GM21423 (cell line): ENCODE measurements around the gene PAK5.
"Not testable (repeated sequence)": the region's sequence is repeated elsewhere in the genome, so short reads cannot be mapped to it uniquely, and the experiment has no call there.

Experiments used
- ATAC-seq: cut with Tn5 transposase; IDR thresholded peaks from one replicate; pipeline ENCODE4 v1.9.1; 2021; ENCODE audit warnings: mild to moderate bottlenecking, moderate library complexity; ENCODE audit not compliant: unreplicated experiment

The PAK5 gene

GRCh38 chr20:9686455-9686854 is 152.4 kb downstream of the PAK5 start:
- ATAC-seq, result no peak

GRCh38 chr20:9686001-9686400 is 152.9 kb downstream of the PAK5 start:
- ATAC-seq, result no peak

GRCh38 chr20:9685011-9685410 is 153.9 kb downstream of the PAK5 start:
- ATAC-seq, result no peak

- ATAC-seq, result no peak
Measured at GRCh38 chr20:9677100-9677623, 161.7 kb downstream of the PAK5 start.

DNA sequence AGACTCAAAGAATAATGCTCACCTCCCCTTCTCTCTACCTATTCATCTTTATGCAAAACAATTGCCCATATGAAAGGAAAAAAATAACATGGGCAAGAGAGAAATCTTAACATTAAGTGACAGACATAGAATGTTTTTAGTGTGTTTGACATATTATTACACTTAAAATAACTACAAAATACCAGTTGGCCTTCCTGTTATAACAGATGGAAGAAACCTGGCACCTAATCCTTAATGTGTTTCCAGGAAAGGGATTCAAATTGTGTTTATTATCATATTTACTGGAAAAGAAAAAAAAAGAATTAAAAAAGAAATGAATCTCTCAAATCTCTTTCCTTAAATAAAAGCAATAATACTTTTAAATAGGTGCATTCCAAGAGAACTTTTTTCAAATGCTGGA is 165.9 kb downstream of the PAK5 start:
- ATAC-seq, result no peak

DNA sequence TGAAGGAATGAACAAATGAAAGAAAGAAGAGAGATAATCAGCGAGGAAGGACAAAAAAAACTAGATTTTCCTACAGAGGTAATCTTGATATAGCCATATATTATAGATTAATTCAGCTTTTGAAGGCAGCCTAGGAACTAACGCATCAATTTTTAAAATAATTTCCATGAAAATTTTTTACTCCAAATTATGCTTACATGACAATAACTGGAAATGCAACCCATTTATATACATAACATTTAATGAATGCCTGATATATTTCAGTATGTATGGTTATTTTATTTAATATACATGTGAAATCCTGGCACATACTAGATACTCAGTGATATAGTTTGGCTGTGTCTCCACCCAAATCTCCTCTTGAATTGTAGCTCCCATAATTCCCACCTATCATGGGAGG is 166.8 kb downstream of the PAK5 start:
- ATAC-seq, result no peak

DNA sequence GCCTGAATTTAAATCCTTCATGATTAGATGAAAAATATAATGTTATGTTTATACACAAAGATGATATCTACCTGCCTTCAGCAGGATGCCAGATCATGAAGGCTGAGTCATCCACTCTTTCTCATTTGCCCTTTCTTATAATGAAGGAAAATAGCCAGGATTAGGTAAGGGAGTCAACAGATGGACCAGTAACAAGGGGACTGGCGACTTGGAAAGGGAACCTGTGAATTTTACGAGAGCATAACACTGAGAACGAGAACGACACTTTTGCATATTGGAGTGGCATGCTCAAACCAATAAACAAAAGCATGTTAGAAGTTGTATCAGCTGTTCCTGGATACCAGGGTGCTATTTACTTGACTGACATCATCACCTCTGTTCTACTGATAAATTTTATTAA is 170.5 kb downstream of the PAK5 start:
- ATAC-seq, result no peak

DNA sequence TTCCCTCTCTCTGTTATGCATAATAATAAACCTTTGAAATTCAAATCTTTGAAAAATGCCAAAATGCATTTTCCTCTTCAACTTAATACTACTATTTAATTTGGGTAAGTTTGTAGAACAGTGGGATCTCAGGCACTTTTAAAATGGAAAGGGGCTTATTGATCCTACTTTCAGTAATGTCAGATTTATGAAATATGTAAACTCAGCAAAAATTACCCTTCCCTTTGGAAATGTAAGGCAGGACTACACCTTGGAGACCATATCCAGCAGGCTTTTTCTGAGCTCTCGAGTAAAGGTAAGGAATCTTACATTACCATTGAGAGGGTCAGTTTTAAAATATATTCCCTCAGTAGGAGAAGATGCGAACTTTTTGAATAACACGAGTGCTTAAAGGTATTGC is 175.5 kb downstream of the PAK5 start:
- ATAC-seq, result no peak

DNA sequence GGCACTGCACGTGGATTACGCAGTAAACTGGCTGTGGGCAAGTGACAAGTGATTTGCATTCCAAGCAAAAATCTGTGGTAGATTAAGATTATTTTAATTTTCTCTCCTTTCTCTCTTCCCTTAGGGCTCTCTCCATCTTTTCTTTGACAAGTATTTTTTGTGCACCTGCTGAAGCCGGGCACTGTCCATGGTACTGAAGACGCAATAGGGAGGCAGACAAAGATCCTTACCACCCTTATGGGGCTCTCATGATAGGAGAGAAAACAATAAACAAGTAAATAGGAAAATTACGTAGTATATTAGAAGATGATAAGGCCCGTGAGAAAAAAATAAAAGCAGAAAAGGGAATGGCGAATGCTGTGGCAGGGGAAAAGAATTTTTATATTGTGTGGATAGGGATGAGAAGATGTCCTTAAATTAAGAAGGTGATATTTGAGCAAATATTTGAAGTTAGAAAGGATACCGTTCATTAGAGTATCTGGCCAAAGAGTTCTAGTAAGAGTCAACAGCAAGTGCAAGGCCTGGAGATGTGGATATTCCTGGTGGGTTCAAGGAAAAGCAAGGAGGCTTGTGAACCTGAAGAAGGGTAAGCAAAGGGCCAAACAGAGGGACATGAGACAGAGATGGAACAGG is 178.5 kb downstream of the PAK5 start:
- ATAC-seq, result no peak

DNA sequence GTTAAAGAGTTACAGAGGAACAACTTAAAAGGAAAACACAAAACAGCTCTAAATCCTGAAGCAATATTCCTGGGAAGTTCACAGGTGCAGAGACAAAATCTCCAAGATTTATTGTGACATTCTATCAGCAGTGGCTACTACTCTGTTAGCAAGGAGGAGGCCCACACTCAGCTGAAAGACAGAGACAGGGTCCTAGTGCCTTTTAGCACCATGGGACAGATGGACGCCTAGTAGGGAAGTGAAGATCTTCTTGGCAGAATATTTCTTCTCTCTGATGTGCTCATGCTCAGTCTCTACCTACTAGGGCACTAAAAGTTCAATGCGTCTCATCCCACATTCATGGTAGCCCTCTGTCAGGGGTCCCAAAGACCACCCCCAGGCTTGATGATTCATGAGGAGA is 191.1 kb downstream of the PAK5 start:
- ATAC-seq, result no peak

DNA sequence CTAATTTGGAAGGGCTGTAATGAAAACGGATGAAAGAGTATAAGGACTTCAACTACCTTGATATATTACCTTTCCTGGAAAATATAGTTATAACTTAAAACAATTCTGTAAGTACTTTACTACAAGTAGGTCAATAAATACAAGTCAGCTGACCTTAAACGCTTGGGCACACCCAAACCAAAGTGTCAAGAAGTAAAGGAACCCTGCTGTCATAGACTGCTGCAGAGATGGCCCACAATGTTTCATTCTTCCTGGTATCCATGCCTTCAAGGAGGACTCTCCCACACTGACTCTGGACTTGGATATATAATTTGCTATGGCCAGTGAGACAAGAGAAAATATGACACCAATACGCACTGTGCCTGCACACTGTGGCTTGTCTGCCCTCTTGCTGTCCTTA is 192.5 kb downstream of the PAK5 start:
- ATAC-seq, result no peak

- no peak for ATAC-seq
Measured at GRCh38 chr20:9642882-9643281, 196.0 kb downstream of the PAK5 start.

- not testable (repeated sequence) for ATAC-seq
Measured at GRCh38 chr20:9641499-9642000, 197.3 kb downstream of the PAK5 start.

DNA sequence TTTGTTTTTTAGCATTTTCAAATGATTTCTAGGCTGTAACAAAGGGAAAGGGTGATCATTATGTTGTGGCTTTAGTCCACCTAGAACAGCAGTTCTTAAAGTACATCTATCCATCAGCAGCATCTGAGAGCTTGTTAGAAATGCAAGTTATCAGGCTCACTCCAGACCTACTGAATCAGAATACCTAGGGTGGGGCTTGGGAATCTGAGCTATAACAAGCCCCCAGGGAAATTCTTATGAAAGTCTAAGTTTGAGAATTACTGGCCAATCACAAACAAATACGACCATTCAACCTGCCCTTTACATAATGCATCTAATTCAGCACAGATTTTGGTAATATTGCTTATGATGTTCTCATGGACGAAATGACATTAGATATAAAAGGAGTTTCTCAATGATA is 201.0 kb downstream of the PAK5 start:
- ATAC-seq, result no peak

DNA sequence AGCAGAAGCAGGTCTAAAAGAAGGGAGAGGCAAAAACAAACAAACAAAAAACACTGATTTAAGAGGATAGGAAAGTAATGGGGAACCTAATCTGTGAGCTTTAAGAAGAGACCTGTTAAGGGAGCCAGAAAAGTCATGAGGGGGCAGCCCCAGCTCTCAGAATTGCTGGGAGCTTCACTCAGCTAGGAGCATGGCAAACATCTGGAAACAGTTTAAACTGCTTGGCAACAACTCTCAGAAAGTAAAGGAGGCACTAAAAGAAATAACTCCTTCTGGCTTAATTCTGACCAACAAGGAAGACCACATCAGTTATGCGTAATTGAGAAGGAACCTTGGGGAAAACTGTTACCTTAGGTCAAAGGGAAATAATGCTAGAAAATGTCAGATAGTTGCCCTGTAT is 203.1 kb downstream of the PAK5 start:
- no peak for ATAC-seq

DNA sequence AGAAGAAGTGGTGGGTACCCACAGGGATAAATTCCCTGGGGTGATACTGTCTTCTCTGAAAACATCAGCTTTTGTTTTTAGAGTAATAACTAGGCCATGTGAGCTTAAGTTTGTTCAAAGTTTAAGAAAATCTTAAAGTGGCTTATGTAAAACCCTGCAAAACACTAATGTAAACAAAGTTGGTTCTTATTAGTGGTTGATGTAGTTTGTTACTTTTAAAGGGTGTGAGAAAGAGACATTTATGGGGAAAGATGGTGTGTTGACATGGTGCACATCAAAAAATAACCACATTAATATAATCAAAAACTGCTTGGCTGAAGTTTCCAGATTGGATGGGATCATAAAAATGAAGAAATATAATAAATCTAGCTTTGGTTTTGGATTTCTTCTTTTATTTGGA is 204.5 kb downstream of the PAK5 start:
- no peak for ATAC-seq

- no peak for ATAC-seq
Measured at GRCh38 chr20:9632991-9633390, 205.9 kb downstream of the PAK5 start.

GRCh38 chr20:9632265-9632664 is 206.6 kb downstream of the PAK5 start:
- no peak for ATAC-seq

- ATAC-seq, result no peak
Measured at GRCh38 chr20:9630554-9630953, 208.3 kb downstream of the PAK5 start.

DNA sequence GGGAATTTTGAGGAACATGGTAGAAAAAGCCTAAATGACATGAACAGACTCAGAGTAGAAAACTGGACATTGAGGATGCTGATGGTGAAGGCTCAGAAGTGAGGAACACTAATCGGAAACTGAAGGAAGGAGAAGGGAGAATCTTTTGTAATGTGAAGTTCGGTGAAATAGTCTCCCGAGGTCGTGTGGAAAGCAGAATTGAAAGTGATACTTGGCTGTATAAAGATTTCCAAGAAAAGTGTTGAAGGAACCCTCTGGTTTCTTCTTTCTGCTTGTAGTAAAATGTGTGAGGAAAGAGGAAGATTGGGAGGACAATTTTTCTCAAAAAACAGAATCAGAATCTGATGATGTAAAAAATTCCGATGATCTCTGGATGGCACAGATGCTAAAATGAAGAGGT is 209.0 kb downstream of the PAK5 start:
- no peak for ATAC-seq

DNA sequence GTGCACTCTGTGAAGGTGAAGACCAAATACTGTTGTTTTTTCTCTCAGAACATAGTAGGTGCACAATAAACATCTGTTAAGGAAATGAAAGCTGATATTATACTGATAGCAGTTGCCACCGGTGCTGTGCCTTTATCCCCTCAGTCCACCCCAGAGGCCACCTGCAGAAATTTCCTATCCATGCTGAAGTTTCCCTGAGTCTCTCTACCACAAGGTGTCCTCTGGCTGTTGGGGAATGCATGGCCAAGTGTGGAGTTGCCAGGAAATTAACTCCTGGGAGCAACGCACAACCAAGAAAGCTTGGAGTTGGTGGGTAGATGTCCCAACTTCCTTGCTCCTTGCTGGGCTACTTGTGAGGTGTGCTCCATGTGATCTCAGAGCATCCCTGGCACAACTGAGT is 210.3 kb downstream of the PAK5 start:
- no peak for ATAC-seq

GRCh38 chr20:9628141-9628540 is 210.7 kb downstream of the PAK5 start:
- ATAC-seq, result no peak

GRCh38 chr20:9627219-9627618 is 211.7 kb downstream of the PAK5 start:
- no peak for ATAC-seq
